NCI-H2029 (cell line): Measurements from ENCODE around the gene NPAS2.

Experiments used
- DNase-seq: peaks from one replicate; lab custom pipeline; 2025; lab: John Stamatoyannopoulos, UW

NPAS2 gene

GRCh38 chr2:100968146-100969145 lies 148.5 kb downstream of the NPAS2 start:
- no peak for DNase-seq

DNA sequence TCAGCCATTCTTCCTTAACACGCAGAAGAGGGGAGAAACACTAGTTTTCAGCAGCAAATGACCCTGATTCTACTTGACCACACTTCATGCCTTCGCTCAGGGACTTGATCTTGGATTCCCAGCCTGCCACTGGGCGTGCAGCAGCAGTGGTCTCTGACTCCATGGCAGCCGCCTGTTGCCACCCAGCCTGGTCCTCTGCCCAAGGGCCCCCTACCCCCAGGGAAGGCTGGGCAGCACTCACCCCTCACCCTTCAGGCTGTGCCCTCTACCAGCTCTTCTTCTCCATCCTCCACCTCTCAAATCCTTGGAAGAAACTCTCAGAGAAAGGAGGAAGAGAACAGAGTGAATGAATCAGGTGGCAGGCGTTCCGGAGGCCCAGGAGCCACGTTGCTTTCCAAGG lies 150.1 kb downstream of the NPAS2 start:
- DNase-seq = no peak

DNA sequence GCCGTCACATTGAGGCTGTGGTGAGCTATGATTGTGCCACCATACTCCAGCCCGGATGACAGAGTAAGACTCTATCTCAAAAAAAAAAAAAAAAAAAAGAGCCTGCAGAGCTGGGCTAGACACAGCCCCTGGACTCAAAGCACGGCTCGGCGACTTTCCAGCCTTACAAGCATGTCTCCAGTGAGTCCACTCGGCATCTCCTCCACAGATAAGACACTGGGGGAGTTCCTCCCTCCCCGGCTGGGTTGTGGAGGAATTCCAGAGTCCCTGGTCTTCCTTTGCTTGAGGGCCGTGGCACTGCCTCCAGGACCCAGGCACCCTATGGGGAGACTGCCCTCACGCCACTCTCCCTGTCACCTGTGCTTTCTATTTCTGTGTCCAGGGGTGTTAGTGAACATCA lies 151.3 kb downstream of the NPAS2 start:
- no peak for DNase-seq

DNA sequence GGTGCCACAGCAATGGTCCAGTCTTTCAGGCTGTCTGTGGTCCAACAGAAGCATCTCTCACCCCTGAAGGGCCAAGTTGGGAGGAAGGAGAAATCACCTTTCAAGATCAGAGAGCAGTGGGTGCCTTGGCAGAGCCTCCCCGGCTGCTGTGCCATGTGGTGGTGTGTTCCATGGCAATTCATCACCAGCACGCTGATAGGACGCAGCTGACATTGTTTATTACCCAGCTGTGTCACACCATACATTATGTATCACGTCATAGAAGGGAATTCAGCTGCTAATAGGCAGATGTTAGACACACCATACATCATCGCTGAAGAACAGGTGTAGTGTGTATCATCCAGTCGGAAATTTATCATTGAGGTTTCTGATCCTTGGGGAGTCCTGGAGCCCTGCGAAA lies 152.5 kb downstream of the NPAS2 start:
- no peak for DNase-seq

DNA sequence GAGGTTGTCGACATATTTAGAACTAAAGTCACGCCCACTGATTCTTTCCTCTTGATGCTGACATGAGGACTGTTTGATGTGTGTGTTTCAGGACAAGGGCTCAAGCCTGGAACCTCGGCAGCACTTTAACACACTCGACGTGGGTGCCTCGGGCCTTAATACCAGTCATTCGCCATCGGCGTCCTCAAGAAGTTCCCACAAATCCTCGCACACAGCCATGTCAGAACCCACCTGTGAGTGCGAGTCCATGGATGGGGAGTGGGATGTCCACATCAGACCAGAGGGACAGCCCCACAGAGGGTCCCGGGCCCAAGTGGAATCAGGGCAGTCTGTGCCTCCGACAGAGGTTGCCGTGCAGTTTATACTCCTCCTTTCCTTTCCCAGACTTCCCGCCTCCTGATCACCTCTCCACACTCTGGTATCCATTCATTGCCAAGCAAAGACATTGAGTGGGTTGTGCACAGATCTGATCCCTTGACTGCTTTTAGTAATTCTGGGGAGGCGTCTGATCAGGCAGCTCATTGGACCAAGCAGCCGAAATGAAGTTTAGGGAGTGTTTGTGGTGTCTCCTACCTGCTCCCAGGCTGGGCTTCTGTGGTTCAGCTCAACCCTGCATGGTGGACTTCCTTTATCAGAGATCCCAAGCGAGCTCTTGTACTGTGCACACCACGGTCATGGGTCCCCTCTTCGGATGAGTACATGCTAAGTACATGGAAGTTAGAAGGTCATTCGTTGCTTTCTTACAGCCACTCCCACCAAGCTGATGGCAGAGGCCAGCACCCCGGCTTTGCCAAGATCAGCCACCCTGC lies 155.0 kb downstream of the NPAS2 start:
- no peak for DNase-seq

- no peak for DNase-seq
Observed at GRCh38 chr2:100975521-100975785, 155.5 kb downstream of the NPAS2 start.

- DNase-seq = no peak
Observed at GRCh38 chr2:100976061-100976460, 156.1 kb downstream of the NPAS2 start.

- DNase-seq = no peak
Observed at GRCh38 chr2:100976645-100977391, 156.9 kb downstream of the NPAS2 start.

GRCh38 chr2:100977511-100977910 lies 157.6 kb downstream of the NPAS2 start:
- no peak for DNase-seq

DNA sequence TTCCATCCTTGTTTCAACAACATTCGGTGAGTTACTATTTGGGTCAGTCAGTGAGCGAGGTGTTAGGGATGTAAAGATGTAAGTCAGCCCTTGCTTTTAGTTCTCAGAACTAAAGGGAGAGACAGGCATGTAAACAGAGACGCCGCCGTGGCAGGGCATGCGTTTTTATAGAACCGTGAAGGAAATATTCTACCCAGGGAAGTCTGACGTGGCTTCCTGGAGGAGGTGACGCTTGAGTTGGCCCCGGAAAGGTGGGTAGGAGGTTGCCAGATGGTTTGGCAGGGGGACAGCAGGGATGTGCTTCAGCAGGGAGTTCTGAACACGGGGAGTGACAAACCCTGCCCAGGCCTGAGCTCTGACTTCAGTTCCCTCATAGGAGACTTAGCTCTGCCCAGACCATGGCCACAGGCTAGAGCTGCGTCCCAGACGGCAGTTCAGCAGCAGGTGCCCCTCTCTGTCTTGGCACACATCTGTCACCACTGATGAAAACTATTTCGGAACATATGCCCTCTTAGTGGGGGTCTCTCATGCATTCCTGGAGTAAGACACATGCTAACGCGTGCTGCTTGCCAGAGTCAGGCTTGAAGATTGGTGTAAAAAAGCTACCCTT lies 158.7 kb downstream of the NPAS2 start:
- DNase-seq = no peak

DNA sequence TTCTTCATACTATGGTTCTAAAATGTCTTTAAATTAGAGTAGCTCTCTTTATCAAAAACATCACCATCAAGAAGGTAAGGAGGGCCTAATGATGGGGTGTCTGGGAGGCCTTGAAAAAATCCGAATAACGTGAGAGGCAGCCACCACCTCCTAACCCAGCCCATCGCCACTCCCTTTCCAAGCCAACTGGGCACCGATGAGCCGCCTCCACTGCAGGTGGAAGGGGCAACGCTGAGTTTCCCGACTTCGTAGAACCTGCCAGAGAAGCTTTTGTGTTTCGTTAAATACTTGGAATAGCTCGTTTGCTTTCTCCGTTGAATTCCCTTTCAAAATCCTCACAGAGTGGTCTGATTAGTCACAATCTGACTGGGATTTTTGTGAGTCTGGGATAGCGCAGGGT lies 160.1 kb downstream of the NPAS2 start:
- no peak for DNase-seq

GRCh38 chr2:100981011-100981410 lies 161.1 kb downstream of the NPAS2 start:
- no peak for DNase-seq

DNA sequence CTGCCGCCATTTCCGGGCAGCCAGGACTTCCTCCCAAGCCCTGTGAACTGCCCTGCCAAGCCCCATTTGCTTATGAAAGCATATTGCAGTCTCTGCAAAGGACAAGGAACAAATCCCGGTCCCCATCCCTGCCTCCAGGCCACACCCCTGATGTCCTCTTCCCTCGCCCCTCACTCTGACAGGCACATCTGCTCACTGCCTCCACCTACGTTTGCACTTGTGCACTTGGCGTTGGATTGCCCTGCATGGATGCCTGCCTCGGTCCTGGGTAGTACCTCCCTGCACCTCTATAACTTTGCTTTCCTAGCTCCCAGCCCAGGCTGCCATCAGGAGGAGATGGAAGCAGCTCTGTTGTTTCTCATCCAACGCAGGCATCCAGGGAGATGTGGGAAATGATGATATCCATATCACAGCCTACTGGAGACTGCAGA lies 162.5 kb downstream of the NPAS2 start:
- DNase-seq = no peak

GRCh38 chr2:100983201-100983600 lies 163.3 kb downstream of the NPAS2 start:
- no peak for DNase-seq

- no peak for DNase-seq
Observed at GRCh38 chr2:100983684-100984310, 163.9 kb downstream of the NPAS2 start.

DNA sequence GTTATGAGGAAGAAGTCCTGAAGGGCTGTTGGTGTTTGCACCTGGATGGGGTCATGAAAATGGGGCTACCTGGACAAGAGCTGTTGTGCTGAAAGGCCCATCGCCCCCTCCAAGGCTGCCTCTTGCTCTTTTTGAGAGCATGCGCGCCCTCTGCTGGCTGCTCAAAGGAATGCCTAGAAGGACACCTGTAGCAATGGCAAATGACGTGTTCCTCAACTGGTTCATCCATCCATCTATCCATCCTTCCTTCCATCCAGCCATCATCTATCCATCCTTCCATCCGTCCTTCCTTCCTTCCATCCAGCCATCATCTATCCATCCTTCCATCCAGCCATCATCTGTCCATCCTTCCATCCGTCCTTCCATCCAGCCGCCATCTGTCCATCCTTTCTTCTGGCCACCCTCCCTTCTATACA lies 165.0 kb downstream of the NPAS2 start:
- DNase-seq = peak; percentile 47

GRCh38 chr2:100986157-100986556 lies 166.2 kb downstream of the NPAS2 start:
- no peak for DNase-seq

DNA sequence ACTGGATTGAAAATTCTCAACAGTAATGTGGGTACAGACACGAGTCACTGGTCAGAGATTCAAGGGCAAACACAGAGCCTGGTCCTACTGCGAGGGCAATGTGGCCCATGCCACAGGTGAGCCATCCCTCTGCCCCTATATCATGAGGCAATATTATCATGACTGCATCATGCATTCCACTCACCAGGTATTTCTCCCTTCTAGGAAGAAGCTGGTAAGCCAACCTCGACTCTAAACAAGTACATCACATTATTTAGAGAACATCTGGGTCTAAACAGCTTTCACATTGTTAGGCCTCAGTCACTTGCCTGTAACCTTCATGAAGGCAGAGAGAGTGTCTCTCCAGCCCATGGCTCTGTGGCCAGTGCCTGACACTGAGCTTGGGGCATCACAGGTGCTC lies 167.6 kb downstream of the NPAS2 start:
- no peak for DNase-seq

DNA sequence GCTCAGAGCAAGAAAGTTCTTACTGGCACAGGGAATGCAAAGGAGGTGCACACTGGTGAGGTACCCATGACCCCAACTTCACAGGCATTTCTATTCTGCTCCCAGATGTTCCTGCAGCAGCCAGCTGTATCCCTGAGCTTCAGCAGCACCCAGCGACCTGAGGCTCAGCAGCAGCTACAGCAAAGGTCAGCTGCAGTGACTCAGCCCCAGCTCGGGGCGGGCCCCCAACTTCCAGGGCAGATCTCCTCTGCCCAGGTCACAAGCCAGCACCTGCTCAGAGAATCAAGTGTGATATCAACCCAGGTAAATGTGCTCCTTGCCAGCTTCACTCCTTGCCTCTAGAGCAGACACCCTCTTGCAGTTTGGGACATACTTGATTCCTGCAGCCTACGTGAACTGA lies 168.0 kb downstream of the NPAS2 start:
- DNase-seq = no peak

DNA sequence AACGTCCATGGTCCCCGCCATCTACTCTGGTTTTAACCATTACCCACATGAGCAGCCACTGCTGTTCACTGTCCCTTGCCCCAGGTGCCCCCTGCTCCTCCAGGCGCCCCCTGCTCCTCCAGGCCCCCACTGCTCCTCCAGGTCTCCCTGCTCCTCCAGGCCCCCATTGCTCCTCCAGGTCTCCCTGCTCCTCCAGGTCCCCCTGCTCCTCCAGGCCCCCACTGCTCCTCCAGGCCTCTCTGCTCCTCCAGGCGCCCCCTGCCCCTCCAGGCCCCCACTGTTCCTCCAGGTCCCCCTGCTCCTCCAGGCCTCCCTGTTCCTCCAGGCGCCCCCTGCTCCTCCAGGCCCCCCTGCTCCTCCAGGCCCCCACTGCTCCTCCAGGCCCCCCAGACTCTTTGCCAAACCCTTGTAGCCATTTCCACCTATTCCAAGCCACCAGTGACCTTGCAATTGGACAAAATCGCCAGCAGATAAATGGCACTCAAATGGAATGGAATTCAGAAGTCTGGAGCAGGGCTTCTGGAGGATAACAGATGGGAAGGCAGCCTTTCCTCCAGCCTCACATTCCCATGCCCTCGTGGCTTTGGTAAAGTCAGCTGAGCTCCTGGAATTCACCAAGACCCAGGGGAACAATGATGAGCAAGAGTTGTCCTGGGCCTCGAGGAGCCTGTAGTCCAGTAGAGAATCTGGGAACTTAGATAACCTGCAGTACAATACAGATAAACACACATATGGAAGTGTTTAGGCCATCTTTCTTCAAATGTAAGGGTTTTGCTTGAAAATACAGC lies 168.9 kb downstream of the NPAS2 start:
- no peak for DNase-seq

GRCh38 chr2:100989666-100990065 lies 169.7 kb downstream of the NPAS2 start:
- DNase-seq = no peak
